HG02571 (cell line): Measurements from ENCODE around the gene SCNN1B.
"Not testable (repeated sequence)": the region's sequence is repeated elsewhere in the genome, so short reads cannot be mapped to it uniquely, and the experiment has no call there.

Experiments used
- ATAC-seq: cut with Tn5 transposase; IDR thresholded peaks from one replicate; pipeline ENCODE4 v1.9.1; 2021; ENCODE audit warnings: mild to moderate bottlenecking, moderate library complexity; ENCODE audit not compliant: unreplicated experiment

Gene SCNN1B

GRCh38 chr16:23400447-23400846, 98.3 kb downstream of the SCNN1B start:
- ATAC-seq, result not testable (repeated sequence)

GRCh38 chr16:23401139-23401538, 99.0 kb downstream of the SCNN1B start:
- ATAC-seq, result no peak

- ATAC-seq, result no peak
Measured at GRCh38 chr16:23402100-23402499, 100.0 kb downstream of the SCNN1B start.

GRCh38 chr16:23403547-23403946, 101.4 kb downstream of the SCNN1B start:
- ATAC-seq, result no peak

- ATAC-seq, result no peak
Measured at GRCh38 chr16:23406024-23406423, 103.9 kb downstream of the SCNN1B start.

- no peak for ATAC-seq
Measured at GRCh38 chr16:23406546-23407240, 104.6 kb downstream of the SCNN1B start.

GRCh38 chr16:23407436-23408127, 105.5 kb downstream of the SCNN1B start:
- no peak for ATAC-seq

- ATAC-seq, result no peak
Measured at GRCh38 chr16:23408242-23408822, 106.2 kb downstream of the SCNN1B start.

- no peak for ATAC-seq
Measured at GRCh38 chr16:23408823-23409298, 106.8 kb downstream of the SCNN1B start.

- ATAC-seq, result no peak
Measured at GRCh38 chr16:23409522-23409921, 107.4 kb downstream of the SCNN1B start.

- ATAC-seq, result no peak
Measured at GRCh38 chr16:23410176-23410575, 108.1 kb downstream of the SCNN1B start.

- no peak for ATAC-seq
Measured at GRCh38 chr16:23414731-23415130, 112.6 kb downstream of the SCNN1B start.

GRCh38 chr16:23416816-23417215, 114.7 kb downstream of the SCNN1B start:
- no peak for ATAC-seq

GRCh38 chr16:23420011-23420410, 117.9 kb downstream of the SCNN1B start:
- no peak for ATAC-seq

- ATAC-seq, result no peak
Measured at GRCh38 chr16:23423496-23424049, 121.5 kb downstream of the SCNN1B start.

GRCh38 chr16:23424292-23424958, 122.3 kb downstream of the SCNN1B start:
- no peak for ATAC-seq

- ATAC-seq, result no peak
Measured at GRCh38 chr16:23428351-23428750, 126.2 kb downstream of the SCNN1B start.
